ENCODE measurements around the gene ZBTB38. TPM values are rescaled to one million over a fixed set of nuclear protein-coding genes. Genes with fewer than 3 reads are reported as not detected.

The ZBTB38 gene
- total and polyA plus RNA-seq, 2 of the 13 experiments (the other 11 are each of a cell fraction or from before 2014, with no cell fraction given), result 26.8 to 51.7 TPM

- TF ChIP-seq ZSCAN5A (CRISPR knock-in tag; IDR thresholded peaks at IDR 0.05; ENCODE audit: borderline replicate concordance) (peak; percentile 67; the same call in 1 of the 2 replicates), ARNT2 (CRISPR knock-in tag; IDR thresholded peaks at IDR 0.05; ENCODE audit: low read depth) (peak; percentile 79), ZNF33B (CRISPR knock-in tag; IDR thresholded peaks at IDR 0.05) (peak; percentile 79; the same call in 1 of the 2 replicates), ZNF337 (CRISPR knock-in tag; IDR thresholded peaks at IDR 0.05; ENCODE audit: borderline replicate concordance, low read depth) (0 out of 2 replicates have a peak, but pooled peaks have one; percentile 26), FOXA1 (IDR thresholded peaks at IDR 0.05) (no peak), FOXA1 (CRISPR knock-in tag; IDR thresholded peaks at IDR 0.05) (peak; percentile 88), ZNF326 (CRISPR knock-in tag; IDR thresholded peaks at IDR 0.05; ENCODE audit: borderline replicate concordance) (no peak), ZNF841 (CRISPR knock-in tag; IDR thresholded peaks at IDR 0.05; ENCODE audit: borderline replicate concordance) (no peak), U2AF1 (optimal IDR thresholded peaks at IDR 0.05; ENCODE audit: low read depth, low read length) (peak; percentile 84), ZNF557 (CRISPR knock-in tag; IDR thresholded peaks at IDR 0.05) (peak; percentile 67; the same call in 1 of the 2 replicates), KDM3A (CRISPR knock-in tag; IDR thresholded peaks at IDR 0.05; ENCODE audit: low read depth) (peak; percentile 80; the same call in 1 of the 2 replicates), ZMAT5 (CRISPR knock-in tag; IDR thresholded peaks at IDR 0.05; ENCODE audit: borderline replicate concordance, low read depth) (no peak), CENPT (CRISPR knock-in tag; IDR thresholded peaks at IDR 0.05; ENCODE audit: low read depth) (no peak), NFYC (CRISPR knock-in tag; IDR thresholded peaks at IDR 0.05) (peak; percentile 9; the same call in 1 of the 2 replicates), TBX3 (IDR thresholded peaks at IDR 0.05; ENCODE audit: borderline replicate concordance) (peak; percentile 38; the same call in 1 of the 2 replicates), TFE3 (CRISPR knock-in tag; IDR thresholded peaks at IDR 0.05) (peak; percentile 74), WIZ (CRISPR knock-in tag; IDR thresholded peaks at IDR 0.05) (no peak; the same call in 1 of the 2 replicates), ZNF556 (CRISPR knock-in tag; IDR thresholded peaks at IDR 0.05; ENCODE audit: borderline replicate concordance) (peak; percentile 39; the same call in 1 of the 2 replicates), IRF2 (CRISPR knock-in tag; IDR thresholded peaks at IDR 0.05) (peak; percentile 83), ZFAT (CRISPR knock-in tag; conservative IDR thresholded peaks at IDR 0.05) (no peak), XRCC5 (optimal IDR thresholded peaks at IDR 0.05; ENCODE audit: low read length) (peak; percentile 87), SMAD9 (CRISPR knock-in tag; IDR thresholded peaks at IDR 0.05) (peak; percentile 38; the same call in 1 of the 2 replicates), ZNF354B (CRISPR knock-in tag; IDR thresholded peaks at IDR 0.05) (no peak), ZGPAT (CRISPR knock-in tag; IDR thresholded peaks at IDR 0.05) (peak; percentile 90), ZNF788 (CRISPR knock-in tag; IDR thresholded peaks at IDR 0.05; ENCODE audit: borderline replicate concordance) (peak; percentile 97)
These were observed at the start of gene ZBTB38 (continued) for GRCh38 chr3:141368062-141368924.

Measured in HepG2 (cell line).